HL-60/S4 treated with phorbol 12-myristate 13-acetate at 8.2 ng/mL for 4 days and 3 days (cell line): ENCODE data around the gene DHRS1.

Experiments used
- in situ Hi-C: fragments of 300-500 bp; cut with MboI; formaldehyde crosslinking; loops from 2 replicates; pipeline ENCODE4 v1.15.0; 2022; ENCODE audit warnings: low sequenced_read_pairs

The DHRS1 gene

DNA sequence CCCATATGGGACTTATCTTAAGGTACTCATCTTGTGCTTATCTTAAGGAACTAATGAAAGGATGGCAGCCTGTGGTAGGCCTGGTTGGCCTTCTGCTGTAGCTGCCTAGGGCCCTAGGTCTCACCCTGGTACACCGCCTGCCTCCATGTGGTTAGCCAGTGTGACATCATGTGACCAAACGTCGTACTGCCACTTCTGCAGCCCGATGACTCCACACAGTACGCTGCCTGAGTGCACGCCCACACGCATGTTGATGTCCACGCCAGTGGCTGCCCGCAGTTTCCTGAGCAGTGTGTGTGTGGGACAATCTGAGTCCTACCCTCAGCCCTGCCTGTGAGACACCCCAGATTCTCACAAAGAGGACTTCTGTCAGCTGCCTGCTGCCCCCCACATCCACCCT is 30.2 kb upstream of the DHRS1 start:
- in situ Hi-C loops: loop anchor here (10.0 to 25.0 kb wide), 2 partner anchors 105 to 283 kb away; partner anchors contain the start of gene GZMH

DNA sequence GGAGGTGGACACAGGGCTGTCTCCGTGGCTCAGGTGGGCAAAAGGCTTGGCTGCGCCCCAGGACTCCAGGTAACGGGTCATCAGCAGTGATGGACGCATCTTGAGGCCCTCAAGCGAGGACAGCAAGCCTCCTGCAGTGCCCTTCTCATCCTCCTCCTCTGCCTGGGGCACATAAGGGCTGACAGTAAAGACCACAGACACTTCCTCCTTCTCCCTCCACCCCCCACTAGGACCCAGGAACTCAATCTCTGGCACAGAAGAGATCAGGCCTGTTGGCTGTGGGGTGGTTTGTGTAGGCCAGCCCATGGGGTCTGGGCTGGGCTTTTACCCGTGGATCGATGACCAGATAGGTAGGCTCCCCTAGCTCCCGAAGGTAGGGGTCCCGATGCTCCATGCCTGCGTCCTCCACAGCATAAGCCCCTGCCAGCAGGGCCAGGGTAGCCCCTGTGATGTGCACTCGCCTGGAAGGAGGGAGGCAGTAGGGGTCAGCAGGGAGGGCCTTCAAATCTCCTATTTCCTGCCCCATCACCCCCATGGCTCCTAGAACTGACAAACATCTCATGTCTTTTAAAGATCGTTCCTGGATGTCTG is 29.6 kb upstream of the DHRS1 start:
- in situ Hi-C loops: loop anchor here (25.0 kb wide), 1 partner anchor 283 kb away; the partner anchor contains the start of gene GZMH

DNA sequence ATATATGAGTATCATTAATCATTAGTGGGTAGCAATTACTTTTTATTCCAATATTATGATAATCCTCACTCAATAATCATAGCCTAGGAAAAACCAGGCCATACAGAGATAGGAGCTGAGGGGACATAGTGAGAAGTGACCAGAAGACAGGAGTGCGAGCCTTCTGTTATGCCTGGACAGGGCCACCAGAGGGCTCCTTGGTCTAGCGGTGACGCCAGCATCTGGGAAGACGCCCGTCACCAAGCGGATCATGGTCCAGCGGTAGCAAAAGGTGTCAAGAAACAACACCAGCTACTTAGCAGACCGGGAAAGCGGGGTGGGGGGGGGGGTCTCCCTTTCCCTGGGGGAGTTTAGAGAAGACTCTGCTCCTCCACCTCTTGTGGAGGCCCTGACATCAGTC is 28.3 kb upstream of the DHRS1 start:
- in situ Hi-C loops: loop anchor here (25.0 kb wide), 1 partner anchor 284 kb away; the partner anchor contains the start of gene GZMH

DNA sequence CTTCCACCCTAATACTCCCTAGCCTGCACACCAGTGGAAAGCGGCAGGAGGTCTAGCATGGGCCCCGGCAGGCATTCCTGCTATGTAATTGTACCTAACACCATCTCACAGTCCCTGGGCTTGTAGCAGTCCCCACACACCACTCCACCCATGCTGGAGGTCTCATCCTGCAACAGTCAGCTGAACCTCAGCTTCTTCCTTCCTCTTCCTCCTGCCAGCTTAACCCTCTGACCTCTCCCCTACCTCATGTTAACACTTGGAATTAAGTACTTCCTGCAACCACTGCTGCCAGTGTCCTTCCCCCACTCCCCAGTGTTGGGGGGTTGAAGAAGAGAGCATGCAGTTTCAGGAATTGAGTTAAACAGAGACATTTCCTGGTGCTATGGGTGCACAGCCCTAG is 27.7 kb upstream of the DHRS1 start:
- in situ Hi-C loops: loop anchor here (25.0 kb wide), 1 partner anchor 285 kb away; the partner anchor contains the start of gene GZMH

GRCh38 chr14:24325963-24326362 is 26.4 kb upstream of the DHRS1 start:
- in situ Hi-C loops: loop anchor here (25.0 kb wide), 1 partner anchor 286 kb away; the partner anchor contains the start of gene GZMH

GRCh38 chr14:24325041-24325530 is 25.5 kb upstream of the DHRS1 start:
- in situ Hi-C loops: loop anchor here (25.0 kb wide), 1 partner anchor 287 kb away; the partner anchor contains the start of gene GZMH

DNA sequence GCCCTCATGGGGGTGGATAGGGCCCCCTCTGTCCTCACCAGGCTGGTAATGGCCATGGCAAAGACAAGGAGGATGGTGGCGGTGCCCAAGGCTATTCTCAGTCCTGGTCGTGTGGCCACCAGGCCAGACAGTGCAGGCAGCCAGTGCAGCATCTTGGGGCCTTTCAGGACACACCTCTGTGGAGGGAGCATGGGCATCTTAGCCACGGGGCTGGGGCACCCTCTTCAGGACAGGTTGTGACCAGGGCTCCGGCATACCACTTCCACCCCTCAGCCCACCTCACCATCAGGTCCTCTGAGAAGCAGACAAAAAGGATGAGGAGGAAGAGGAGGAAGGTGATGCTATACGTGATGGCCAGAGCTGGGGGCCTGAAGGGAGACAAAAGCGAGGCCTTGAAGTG is 24.4 kb upstream of the DHRS1 start:
- in situ Hi-C loops: no loop called here

DNA sequence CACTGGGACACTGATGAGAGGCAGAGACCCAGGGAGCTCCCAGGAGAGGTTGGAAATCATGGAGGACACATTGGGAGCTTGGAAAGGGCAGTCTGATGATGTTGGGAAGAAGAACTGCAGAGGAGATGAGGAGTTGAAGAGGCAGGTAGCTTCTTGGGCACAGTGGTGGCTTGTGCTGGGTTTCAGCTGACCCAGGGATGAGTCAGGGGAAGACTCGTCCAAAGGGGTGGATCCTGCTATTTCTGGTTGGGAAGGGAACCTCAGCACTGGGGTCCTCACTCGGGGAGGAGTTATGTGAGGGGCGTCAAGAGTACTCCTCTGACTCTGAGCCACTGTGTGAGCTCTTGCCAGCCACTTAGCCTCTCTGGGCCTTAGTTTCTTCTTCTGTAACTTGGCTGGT is 23.8 kb upstream of the DHRS1 start:
- in situ Hi-C loops: no loop called here

DNA sequence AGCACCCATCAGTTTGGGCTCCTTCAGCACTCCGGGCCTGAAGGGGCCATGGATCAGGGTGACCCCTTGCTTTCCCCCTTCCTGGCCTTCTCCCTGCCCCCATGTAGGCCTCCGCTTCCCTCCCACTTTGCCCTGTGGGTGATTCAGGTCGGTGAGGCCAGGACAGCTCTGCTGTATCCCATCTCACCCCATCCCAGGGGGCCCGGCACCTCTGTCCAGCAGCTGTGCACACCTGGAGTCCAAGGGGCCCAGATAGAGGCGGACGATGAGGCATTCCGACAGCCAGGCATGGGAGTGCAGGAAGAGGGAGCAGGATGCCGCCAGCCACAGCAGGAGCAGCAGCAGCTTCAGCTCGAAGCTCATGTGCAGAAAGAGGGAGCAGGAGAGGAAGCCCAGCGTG is 23.1 kb upstream of the DHRS1 start:
- in situ Hi-C loops: no loop called here

DNA sequence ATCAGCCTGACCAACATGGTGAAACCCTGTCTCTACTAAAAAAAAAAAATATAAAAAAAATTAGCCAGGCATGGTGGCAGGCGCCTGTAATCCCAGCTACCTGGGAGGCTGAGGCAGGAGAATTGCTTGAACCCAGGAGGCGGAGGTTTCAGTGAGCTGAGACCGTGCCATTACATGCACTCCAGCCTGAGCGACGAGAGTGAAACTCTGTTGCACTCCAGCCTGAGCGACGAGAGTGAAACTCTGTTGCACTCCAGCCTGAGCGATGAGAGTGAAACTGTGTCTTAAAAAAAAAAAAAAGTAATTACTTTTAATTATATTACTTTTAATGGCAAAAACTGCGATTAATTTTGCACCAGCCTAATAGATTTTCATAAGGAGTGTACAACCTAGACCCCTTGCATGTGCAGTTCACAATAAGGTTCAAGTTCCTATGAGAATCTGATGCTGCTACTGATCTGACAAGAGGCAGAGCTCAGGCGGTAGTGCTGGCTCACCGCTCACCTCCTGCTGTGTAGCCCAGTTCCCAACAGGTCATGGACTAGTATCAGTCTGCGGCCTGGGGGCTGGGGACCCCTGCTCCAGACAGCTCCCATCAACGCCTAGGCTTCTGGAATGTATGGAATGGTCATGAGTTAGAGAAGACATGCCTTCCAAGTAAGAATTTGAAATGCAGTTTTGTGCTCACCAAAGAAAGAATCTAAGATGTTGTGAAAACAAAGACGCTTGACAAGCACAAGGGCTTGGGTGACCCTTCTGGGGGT is 21.8 kb upstream of the DHRS1 start:
- in situ Hi-C loops: no loop called here

DNA sequence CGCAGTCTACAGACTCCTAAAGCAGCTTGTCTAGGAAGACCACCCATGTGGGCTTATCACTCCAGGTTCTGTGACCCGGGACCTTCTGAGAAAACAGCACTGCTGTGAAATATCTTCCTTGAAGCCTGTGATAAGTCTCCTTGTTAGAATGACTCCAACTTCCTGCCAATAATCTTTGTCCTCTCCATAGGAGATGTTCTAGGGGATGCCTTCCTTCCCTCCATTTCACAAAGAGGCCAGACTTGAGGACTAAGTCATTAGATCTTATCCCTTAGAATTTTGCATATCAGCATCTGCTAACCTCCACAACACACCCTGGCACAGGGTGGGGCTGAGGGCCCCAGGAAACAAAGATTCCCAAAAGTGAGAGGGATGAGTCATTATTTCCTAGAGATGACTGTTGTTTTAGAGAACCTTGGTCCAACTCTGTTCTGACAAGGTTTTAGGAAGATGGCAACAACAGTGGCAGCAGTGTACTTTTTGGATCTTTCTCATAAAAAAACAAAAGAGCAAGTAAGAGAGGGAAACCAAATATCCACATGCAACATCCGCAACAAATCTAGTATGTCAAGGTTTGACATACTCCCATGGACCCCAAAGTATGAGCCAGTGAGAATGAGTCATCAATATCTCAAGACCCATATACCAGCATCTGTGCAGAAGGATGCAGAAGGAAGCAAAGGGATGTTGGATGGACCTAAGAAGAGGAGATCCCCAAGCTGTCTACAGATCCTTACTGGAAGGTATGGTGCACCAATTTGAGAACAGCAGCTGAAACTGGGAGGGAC is 17.8 kb upstream of the DHRS1 start:
- in situ Hi-C loops: no loop called here

DNA sequence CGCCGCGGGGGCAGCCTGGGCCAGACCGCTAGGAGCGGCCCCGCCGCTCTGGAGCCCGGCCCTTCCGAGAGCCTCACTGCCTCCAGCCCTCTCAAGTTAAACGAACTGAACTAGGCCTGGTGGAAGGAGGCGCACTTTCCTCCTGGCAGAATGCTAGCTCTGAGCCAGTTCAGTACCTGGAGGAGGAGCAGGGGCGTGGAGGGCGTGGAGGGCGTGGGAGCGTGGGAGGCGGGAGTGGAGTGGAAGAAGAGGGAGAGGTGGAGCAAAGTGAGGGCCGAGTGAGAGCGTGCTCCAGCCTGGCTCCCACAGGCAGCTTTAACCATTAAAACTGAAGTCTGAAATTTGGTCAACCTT is 17.0 kb upstream of the DHRS1 start:
- in situ Hi-C loops: no loop called here

- in situ Hi-C loops: no loop called here
Observed at GRCh38 chr14:24315807-24316596, 16.4 kb upstream of the DHRS1 start.

GRCh38 chr14:24315243-24315806 is 15.7 kb upstream of the DHRS1 start:
- in situ Hi-C loops: no loop called here

- in situ Hi-C loops: no loop called here
Observed at GRCh38 chr14:24314377-24315193, 15.0 kb upstream of the DHRS1 start.

DNA sequence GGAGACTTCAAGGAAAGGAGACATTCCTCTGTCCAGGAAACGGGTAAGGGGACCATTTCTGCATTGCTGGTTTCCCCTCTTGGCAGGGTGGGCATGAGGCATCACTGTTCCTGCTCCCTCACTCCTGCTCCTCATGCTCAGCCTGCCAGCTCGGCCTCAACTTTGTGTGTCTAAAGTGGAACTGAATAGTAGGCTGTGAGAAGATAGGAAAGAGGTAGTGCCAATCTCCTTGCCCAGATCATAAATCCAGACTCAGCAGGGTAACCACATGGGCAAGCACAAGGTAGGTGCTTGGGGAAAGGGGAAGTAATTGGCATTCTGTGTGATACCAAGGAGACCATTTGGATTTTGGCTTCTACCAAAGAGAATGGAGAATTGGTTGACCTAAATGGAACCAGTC is 14.3 kb upstream of the DHRS1 start:
- in situ Hi-C loops: no loop called here

DNA sequence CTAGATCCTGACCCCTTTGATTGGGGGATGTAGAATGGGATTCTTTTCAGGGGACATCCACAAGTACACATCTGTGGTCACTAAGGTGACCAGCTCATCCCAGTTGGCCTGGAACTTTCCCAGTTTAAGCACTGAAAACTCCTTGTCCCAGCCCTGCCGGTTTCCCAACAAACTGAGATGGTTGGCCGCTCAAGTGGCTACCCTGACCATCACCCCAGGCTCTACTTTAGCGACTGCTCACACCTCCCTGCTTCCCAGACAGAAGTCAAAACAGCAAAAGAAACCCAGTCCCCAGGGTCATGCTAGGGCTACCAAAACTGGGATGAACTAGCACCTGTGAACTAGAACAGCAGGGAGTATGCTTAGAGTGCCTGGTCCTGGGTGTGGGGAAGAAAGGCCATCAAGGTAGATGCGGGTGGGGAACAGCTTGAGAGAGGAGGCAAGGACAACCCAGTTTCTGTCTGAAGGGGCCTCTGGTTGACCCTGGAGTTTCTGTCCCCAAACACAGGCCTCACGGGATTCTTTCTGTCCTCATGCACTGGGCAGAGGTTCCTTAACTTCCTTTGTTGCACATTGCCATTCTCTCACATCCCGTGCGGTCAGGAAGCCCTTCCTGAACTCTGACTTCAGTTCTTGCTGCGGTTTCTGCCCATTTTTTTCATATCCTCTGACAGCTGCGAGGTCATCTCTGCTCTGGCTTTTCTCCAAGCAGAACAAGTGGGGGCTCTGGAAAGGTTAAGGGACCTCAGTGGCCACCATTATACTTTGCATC is 13.3 kb upstream of the DHRS1 start:
- in situ Hi-C loops: no loop called here

DNA sequence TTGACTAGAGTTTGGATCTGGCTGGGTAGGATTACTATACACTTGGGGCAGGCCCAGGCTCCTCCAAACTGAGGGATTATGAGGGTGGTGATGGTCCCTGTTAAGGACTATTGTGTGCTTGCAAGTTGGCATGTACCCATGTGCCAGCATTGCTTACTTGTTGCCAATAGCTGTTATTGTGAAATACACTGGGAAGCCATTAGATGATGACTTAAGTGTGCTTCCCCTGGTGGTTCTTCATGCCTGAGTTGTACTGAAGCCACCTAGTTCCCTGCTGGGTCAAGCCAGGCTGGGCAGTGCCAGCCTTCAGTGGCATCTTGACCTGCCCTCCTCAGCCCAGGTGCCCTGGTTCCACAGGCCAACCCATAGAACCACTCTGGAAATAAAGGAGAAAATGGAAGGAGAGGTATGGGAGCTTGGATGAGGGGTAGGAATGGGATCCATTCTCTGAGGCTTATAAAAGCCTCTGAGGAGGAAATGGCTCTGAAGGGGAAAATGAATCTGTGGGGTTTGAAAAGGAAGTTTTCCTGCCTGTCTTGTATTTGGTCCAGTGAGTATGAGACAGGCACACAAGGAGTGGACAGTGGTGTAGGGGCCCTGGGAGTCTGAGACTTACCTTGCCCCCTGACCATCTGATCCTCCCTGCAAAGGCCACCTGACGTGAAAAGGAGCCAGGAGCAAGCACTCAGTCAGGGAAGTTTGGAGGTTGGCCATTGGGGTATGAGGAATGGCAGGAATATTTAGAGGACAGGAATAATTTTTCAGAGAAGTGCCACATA is 12.4 kb upstream of the DHRS1 start:
- in situ Hi-C loops: no loop called here
